Stimulated activated CD8-positive, alpha-beta memory T cell treated with anti-CD3 and anti-CD28 coated beads, Interleukin-2, amount 100 ng/mL, for 1 hour (primary cell): Measurements from ENCODE around the gene PRDM8.

Source experiments
- DNase-seq, 2 donors: peaks; one replicate each; pipeline ENCODE4 v3.0.0-alpha.2; 2020; ENCODE audit warnings: low read depth in 2 of 2

PRDM8 gene

DNA sequence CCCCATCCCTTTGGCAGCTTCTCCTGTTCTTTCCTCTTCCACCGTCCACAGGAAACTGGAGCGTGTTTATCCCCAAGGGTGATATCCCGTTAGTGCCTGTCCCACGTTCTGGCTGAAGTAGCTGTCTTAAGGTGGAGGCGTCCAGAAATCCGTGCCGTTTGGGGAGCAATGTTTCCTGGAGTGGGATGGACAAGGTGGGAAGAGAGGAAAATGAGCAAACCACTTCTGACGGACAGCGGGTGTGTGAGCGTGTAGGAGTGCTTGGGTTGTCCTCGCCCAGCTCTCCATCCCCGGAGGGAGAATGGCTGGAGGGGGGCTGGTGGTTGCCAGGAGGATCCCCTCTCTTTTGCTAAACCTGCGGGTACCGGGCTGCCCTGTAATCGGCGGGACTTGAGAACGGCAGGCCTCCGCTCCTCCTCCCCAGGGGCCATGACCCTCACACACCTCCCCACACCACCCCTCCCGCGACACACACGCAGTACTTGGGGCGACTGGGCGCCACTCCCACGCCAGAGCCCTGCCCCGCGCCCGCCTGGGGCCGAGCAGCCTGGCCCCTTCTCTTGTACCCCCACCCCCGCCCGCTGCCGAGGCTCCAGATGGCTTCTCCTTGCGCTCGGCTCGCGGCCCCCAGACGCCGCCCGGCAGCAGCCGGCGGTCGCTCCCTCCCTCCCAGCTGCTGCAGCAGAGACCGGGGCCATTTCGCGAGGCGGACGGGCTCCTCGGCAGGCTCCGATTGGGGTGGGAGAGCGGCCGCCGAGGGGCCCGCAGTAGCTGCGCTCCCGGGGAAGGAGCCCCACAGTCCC lies 13.9 kb upstream of the PRDM8 start:
- DNase-seq, result peak in 1 of 2 donors; percentile 19

GRCh38 chr4:80184053-80184824 lies 13.1 kb upstream of the PRDM8 start:
- DNase-seq, result peak; percentile 84 to 90

- DNase-seq, result no peak
Observed at GRCh38 chr4:80184825-80185756, 12.2 kb upstream of the PRDM8 start.

GRCh38 chr4:80185787-80186548 lies 11.3 kb upstream of the PRDM8 start:
- DNase-seq, result no peak

DNA sequence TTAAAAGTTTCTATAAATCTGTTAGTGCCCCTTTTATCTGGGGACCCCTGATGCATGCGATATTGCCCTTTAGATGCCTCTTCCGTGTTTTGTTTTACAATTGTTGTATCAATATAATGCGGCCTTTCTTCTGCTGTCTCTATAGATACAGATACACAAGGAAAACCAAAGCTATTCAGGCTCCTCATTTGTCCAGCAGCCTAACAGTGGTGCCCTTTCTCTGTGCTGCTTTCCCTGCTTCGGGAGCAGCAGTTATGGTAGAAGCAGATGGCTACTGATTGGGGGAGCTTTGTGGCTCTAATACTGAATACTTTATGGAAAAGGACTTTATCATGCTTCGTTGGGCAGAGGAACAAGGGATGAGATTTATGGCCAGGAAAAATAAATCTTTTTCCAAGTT lies 10.6 kb upstream of the PRDM8 start:
- no peak for DNase-seq

DNA sequence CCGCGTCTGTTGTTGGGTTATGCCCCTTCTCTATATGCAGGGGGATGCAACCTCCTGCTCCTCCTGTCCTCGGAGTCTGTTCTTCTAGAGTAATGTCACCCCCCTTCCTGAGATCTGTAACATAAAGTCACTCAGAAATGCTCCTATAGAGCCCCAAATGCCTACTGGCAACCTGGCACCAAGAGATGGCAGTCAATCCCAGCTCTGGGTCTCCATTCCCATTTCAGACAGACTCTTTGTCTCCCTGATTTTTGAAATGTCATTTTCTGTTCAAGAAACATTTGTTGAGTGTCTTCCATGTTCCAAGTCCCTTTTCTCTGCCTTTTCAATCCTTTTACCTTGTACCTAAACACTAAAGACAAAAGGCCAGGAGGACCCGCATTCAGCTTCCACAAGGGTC lies 9.6 kb upstream of the PRDM8 start:
- no peak for DNase-seq

- DNase-seq, result no peak
Observed at GRCh38 chr4:80188457-80188800, 8.9 kb upstream of the PRDM8 start.

DNA sequence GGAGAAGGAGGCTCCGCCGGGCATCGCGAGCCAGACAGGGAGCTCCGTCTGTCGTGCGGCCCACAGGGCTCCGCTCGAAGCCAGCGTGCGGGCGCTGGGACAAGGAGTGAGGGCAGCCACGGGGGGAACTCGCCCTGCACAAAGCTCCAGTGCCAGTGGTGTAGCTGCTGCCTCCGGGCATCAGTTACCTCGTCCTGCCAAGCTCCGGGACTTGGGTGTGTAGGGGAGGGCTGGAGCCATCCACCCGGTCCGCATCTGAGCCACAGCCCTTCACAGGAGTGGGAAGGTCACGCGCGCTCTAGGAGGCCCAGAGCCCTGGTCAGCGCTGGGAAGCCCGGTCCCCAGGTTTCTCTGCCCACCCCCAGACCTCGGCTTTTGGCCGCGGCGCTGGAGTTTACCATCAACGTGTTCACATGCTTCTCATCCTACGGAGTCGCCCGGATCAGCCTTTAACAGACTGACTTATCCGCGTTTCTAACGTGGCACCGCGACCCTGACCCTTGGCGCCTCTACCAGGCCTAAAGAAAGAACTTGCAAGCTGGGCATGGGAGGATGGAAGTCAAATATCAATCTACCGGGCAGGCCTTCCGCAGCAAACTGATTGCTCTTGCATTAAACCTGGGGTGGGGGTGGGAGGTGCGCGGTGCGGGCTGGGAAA lies 8.4 kb upstream of the PRDM8 start:
- DNase-seq, result no peak

DNA sequence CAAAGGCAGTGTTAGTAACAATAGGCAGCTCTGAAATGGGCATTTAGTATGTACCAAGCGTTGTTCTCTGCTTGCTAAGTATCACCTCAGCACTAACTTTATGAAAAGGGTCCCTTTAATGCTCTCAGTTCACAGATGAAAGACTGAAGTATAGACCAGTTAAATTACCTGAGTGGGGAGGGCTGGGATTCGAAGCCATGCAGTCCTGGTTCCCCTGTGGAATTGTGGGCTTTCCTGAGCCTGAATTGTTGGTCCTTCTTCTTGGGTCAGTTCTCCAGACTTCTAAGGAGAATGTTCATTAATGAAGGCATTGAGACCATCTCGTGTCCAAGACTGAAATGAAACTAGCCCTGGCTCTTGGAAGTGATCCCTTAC lies 7.7 kb upstream of the PRDM8 start:
- DNase-seq, result no peak

- DNase-seq, result no peak
Observed at GRCh38 chr4:80189956-80190677, 7.2 kb upstream of the PRDM8 start.

- no peak for DNase-seq
Observed at GRCh38 chr4:80192252-80192866, 4.9 kb upstream of the PRDM8 start.

- DNase-seq, result no peak
Observed at GRCh38 chr4:80192937-80193336, 4.4 kb upstream of the PRDM8 start.

- no peak for DNase-seq
Observed at GRCh38 chr4:80195441-80196140, 1.7 kb upstream of the PRDM8 start.

- no peak for DNase-seq
Observed at GRCh38 chr4:80196259-80196921, 913 bp upstream of the PRDM8 start.

DNA sequence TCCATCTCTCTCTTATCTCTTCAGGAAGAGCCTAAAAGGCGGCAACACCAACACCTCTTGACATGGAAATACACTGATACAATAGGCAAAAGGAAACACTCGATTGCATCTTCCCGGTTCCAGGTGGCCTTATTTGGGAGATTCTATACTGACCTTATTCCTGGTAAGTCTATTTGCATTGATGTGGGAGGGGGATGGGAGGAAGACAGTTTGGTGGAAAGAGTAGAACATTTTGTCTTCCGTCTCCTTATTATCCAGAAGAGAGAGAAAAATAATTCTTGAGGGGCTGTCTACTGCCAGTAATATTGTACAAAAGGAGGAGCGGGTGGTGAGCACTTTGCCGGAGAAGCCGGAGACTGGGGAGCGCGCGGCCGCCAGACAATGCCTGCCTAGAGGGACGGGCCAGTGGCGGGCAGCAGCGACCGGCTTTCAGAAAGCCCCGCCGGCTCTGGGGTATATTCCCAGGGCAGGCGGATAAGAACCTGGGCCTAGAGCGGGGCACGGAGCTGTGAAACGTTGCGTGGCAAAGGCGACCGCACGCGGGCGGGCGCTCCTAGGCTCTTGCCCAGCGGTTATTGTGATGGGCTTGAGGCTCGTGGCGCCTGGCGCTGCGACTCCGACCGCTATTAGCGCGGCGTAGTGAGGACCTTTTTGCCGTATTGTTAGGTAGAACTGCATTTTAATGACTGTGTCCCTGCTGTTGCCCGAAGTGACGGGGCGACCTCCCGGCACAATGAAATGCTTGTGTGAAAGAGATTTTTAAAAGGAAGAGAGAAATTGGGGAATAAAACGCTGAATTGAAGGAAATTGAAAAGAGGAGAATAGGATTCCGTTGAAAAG lies 518 bp downstream of the PRDM8 start:
- DNase-seq, result no peak

GRCh38 chr4:80198441-80198837 lies 1.1 kb downstream of the PRDM8 start:
- DNase-seq, result no peak

GRCh38 chr4:80199004-80199560 lies 1.8 kb downstream of the PRDM8 start:
- DNase-seq, result no peak
